Transverse colon (tissue), 4 donors: ENCODE data around the gene FHAD1. TPM values are rescaled to one million over a fixed set of nuclear protein-coding genes. Genes with fewer than 3 reads are reported as not detected.

Experiments
- DNase-seq: peaks from one replicate; pipeline ENCODE4 v3.0.0-alpha.2; 2019
- H3K27ac ChIP-seq, 4 donors: fragments of 200-600 bp; sonication (generic); 2 replicates each; pipeline ENCODE4 v1.5.1; 2016 to 2018; ENCODE audit warnings: inconsistent platforms in 4 of 4
- H3K27me3 ChIP-seq: fragments of 200-600 bp; sonication (generic); 2 replicates; pipeline ENCODE4 v1.5.1; 2017; ENCODE audit warnings: inconsistent platforms
- H3K36me3 ChIP-seq, 4 donors: fragments of 200-600 bp; sonication (generic); 2 replicates each; pipeline ENCODE4 v1.5.1; 2017 to 2019; ENCODE audit warnings: inconsistent platforms in 4 of 4
- H3K4me1 ChIP-seq, 4 donors: fragments of 200-600 bp; sonication (generic); 2 replicates each; pipeline ENCODE4 v1.5.1; 2017 to 2020; ENCODE audit warnings: inconsistent platforms in 4 of 4
- H3K4me3 ChIP-seq, 4 donors: fragments of 200-600 bp; sonication (generic); 1 replicate in 1 of 4; 2 replicates in 3 of 4; pipeline versions ENCODE4 v1.5.1 to v1.6.1; 2017 to 2019; ENCODE audit warnings: inconsistent platforms in 4 of 4
- H3K9me3 ChIP-seq, 2 donors: fragments of 200-600 bp; sonication (generic); 2 replicates each; pipeline ENCODE4 v1.5.1; 2017 to 2019; ENCODE audit warnings: inconsistent platforms in 2 of 2
- EP300 ChIP-seq: sonication (generic); formaldehyde crosslinking; IDR thresholded peaks from one replicate; pipeline ENCODE4 v1.6.1; 2017; ENCODE audit warnings: antibody characterized with exemption, low read depth
- POLR2A ChIP-seq: fragments of 450-650 bp; IDR thresholded peaks from one replicate; pipeline ENCODE4 v1.6.1; 2016; ENCODE audit warnings: antibody characterized with exemption, mild to moderate bottlenecking, moderate library complexity
- POLR2AphosphoS5 ChIP-seq, 3 donors: sonication (generic); formaldehyde crosslinking; IDR thresholded peaks; one replicate each; pipeline ENCODE4 v1.6.1; 2016; ENCODE audit warnings: antibody characterized with exemption in 3 of 3
- WGBS, 2 donors: methylation state at CpG; one replicate each; pipeline ENCODE4 v1.1.5; 2018; ENCODE audit warnings: low coverage in 1 of 2; 5-methylcytosine and 5-hydroxymethylcytosine counted together
- in situ Hi-C, 4 donors: fragments of 200-750 bp; cut with MboI; loops; one replicate each; pipeline versions ENCODE4 v1.15.0 to v1.15.1; 2017; ENCODE audit warnings: low sequenced_read_pairs in 3 of 4, low pct_ligation_motif_present in 1 of 4, low pct_unique_long_range_greater_than_20kb in 1 of 4
- intact Hi-C: fragments of 100-400 bp; cut with DNase I; formaldehyde crosslinking; loops from one replicate; pipeline ENCODE4 v1.15.1; 2023; ENCODE audit warnings: low total_unique reads
- total RNA-seq, 4 donors: library from RNA; depleted of rRNA; stranded (reverse); fragments of >200 nt; gene quantifications; one replicate each; pipeline ENCODE4 v1.1.0, GENCODE V29; 2016
- TF ChIP-seq, protein P1 (sequence below), 5 experiments: fragments of 200-600 bp in 3 of 5; fragments of 450-650 bp in 2 of 5; sonication (generic) in 3 of 5; IDR thresholded peaks; 1 replicate in 2 of 5; 2 replicates in 3 of 5; pipeline ENCODE4 v1.5.1; 2016 to 2017; ENCODE audit warnings: antibody characterized with exemption in 5 of 5, inconsistent platforms in 3 of 5, mild to moderate bottlenecking in 2 of 5, moderate library complexity in 1 of 5

FHAD1 gene
- total RNA-seq, 4 donors from 2014 or later: 0.75 to 0.82 TPM; not detected in 2

DNA sequence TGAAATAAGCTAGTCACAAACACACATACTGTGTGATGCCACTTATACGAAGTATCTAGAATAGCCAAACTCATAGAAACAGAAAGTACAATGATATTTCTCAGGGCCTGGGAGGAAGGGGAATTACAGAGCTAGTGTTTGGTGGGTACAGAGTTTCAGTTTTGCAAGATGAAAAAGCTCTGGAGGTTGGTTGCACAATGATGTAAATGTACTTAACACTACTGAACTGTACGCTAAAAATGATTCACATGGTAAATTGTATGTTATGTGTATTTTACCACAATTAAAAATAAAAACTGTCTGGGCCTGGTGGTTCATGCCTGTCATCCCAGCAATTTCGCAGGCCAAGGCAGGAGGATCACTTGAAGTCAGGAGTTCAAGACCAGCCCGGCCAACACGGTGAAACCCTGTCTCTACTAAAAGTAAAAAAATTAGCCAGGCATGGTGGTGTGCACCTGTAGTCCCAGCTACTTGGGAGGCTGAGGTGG, 15.3 kb upstream of the FHAD1 start:
- intact Hi-C loops: no loop called here

DNA sequence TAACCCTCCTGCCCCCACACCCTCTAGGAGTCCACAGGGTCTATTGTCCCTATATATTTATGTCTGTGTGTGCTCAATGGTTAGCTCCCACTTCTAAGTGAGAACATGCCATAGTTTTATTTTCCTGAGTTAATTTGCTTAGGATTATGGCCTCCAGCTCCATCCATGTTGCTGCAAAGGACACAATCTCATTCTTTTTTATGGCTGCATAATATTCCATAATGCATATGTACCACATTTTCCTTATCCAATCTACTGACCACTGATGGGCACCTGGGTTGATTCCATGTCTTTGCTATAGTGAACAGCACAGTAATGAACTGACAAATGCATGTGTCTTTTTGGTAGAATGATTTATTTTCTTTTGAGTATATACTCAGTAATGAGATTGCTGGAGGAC, 13.3 kb upstream of the FHAD1 start:
- intact Hi-C loops (no loop called here), in situ Hi-C loops (no loop called here)
- H3K27me3 ChIP-seq: no peaks in the 10 kb centered on the region

More for the DNA sequence above, 15.3 kb upstream of the FHAD1 start:
- no peak for DNase-seq
- Histone ChIP-seq H3K27me3 (no peaks in the 10 kb centered on the region), H3K4me3 (no peak overlapping the region), H3K9me3 (no peaks in the 10 kb centered on the region), H3K27ac (no peak overlapping the region), H3K4me1 (peaks cover 0 to 12% (median 3%) of the 10 kb centered on the region in 4 donors), H3K36me3 (no peaks in the 10 kb centered on the region)
- in situ Hi-C loops: no loop called here
- WGBS, 2 donors: 68 to 80% methylated on average over 2 to 5 of the region's 5 CpGs
- TF ChIP-seq EP300: no peak
- TF ChIP-seq POLR2AphosphoS5 (IDR thresholded peaks at IDR 0.05): no peak
- TF ChIP-seq POLR2A: no peak
- TF ChIP-seq, protein P1, sequence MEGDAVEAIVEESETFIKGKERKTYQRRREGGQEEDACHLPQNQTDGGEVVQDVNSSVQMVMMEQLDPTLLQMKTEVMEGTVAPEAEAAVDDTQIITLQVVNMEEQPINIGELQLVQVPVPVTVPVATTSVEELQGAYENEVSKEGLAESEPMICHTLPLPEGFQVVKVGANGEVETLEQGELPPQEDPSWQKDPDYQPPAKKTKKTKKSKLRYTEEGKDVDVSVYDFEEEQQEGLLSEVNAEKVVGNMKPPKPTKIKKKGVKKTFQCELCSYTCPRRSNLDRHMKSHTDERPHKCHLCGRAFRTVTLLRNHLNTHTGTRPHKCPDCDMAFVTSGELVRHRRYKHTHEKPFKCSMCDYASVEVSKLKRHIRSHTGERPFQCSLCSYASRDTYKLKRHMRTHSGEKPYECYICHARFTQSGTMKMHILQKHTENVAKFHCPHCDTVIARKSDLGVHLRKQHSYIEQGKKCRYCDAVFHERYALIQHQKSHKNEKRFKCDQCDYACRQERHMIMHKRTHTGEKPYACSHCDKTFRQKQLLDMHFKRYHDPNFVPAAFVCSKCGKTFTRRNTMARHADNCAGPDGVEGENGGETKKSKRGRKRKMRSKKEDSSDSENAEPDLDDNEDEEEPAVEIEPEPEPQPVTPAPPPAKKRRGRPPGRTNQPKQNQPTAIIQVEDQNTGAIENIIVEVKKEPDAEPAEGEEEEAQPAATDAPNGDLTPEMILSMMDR (IDR thresholded peaks at IDR 0.05): no peak

DNA sequence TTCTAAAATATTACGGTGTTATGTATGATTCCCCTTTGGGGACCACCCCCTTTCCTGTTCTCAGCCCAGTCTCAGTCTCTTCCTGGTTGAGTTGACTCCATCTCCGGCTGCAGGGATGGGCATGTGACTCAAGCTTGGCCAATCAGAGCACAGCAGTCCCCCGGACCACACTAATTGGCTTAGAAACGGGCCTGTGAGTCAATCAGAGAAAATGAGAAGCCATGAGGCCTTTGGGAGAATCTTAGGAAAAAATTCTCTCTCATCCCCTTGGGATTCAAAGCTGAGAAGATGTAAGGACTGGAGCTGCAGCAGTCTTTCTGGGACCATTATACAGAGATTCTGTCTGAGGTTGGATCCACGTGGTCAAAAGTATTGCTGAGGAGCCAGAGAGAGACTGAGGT, 10.7 kb upstream of the FHAD1 start:
- intact Hi-C loops: no loop called here
- no peak overlapping the region for H3K27ac ChIP-seq

More for the DNA sequence above, 13.3 kb upstream of the FHAD1 start:
- TF ChIP-seq, protein P1 (IDR thresholded peaks at IDR 0.05): no peak
- TF ChIP-seq EP300 (no peak), POLR2AphosphoS5 (IDR thresholded peaks at IDR 0.05) (no peak), POLR2A (no peak)
- H3K9me3 ChIP-seq: no peaks in the 10 kb centered on the region
- no peak for DNase-seq
- no peaks in the 10 kb centered on the region for H3K36me3 ChIP-seq
- no peak overlapping the region for H3K27ac ChIP-seq
- no peak overlapping the region for H3K4me3 ChIP-seq
- peaks cover 0 to 12% (median 3%) of the 10 kb centered on the region in 4 donors for H3K4me1 ChIP-seq

DNA sequence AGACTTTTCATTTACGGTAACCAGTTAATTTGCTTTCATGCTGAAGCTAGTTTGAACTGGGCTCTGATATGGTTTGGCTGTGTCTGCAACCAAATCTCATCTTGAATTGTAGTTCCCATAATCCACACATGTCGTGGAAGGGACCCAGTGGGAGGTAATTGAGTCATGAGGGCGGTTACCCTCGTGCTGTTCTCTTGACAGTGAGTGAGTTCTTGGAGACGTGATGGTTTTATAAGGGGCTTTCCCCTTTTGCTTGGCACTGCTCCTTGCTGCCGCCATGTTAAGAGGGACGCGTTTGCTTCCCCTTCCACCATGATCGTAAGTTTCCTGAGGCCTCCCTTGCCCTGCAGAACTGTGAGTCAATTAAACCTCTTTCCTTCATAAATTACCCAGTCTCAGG, 10.3 kb upstream of the FHAD1 start:
- intact Hi-C loops: no loop called here
- no peaks in the 10 kb centered on the region for H3K27me3 ChIP-seq
- H3K9me3 ChIP-seq: no peaks in the 10 kb centered on the region
- in situ Hi-C loops: no loop called here
- H3K27ac ChIP-seq: no peak overlapping the region
- no peaks in the 10 kb centered on the region for H3K36me3 ChIP-seq
- no peak for DNase-seq
- WGBS, 2 donors: 91% methylated on average over 9 of the region's 9 CpGs; no CpG with 5 or more reads in 1 of the 2 donors
- H3K4me3 ChIP-seq: no peak overlapping the region
- H3K4me1 ChIP-seq: peaks cover 0 to 2% (median 0%) of the 10 kb centered on the region in 4 donors
- TF ChIP-seq POLR2A (no peak), EP300 (no peak), POLR2AphosphoS5 (IDR thresholded peaks at IDR 0.05) (no peak)
- TF ChIP-seq, protein P1 (IDR thresholded peaks at IDR 0.05): no peak

More for the DNA sequence above, 10.7 kb upstream of the FHAD1 start:
- H3K27me3 ChIP-seq: no peaks in the 10 kb centered on the region
- H3K4me1 ChIP-seq: peaks cover 0 to 2% (median 0%) of the 10 kb centered on the region in 4 donors
- TF ChIP-seq, protein P1 (IDR thresholded peaks at IDR 0.05): no peak
- no peak for TF ChIP-seq POLR2AphosphoS5 (IDR thresholded peaks at IDR 0.05)
- no peak for TF ChIP-seq EP300
- WGBS, 2 donors: 75 to 100% methylated on average over 1 to 5 of the region's 5 CpGs
- no peaks in the 10 kb centered on the region for H3K36me3 ChIP-seq
- H3K4me3 ChIP-seq: no peak overlapping the region
- DNase-seq: no peak
- H3K9me3 ChIP-seq: no peaks in the 10 kb centered on the region
- in situ Hi-C loops: no loop called here
